GM12878 (cell line): ENCODE data around the gene TTLL13. TPM values are rescaled to one million over a fixed set of nuclear protein-coding genes. Genes with fewer than 3 reads are reported as not detected.

Source experiments
- ATF7 ChIP-seq: fragments of 450-650 bp; IDR thresholded peaks from 2 replicates; pipeline ENCODE4 v1.6.1; 2016; ENCODE audit warnings: low read depth, mild to moderate bottlenecking
- BACH1 ChIP-seq: fragments of 450-650 bp; IDR thresholded peaks from 2 replicates; pipeline ENCODE4 v1.6.1; 2017; ENCODE audit warnings: mild to moderate bottlenecking, borderline replicate concordance
- CEBPZ ChIP-seq: fragments of 150-350 bp; IDR thresholded peaks from 2 replicates; pipeline ENCODE4 v1.6.1; 2016; ENCODE audit warnings: low read depth, low read length
- CTCF ChIP-seq, 3 experiments: IDR thresholded peaks in 2 of 3; conservative IDR thresholded peaks in 1 of 3; 2 replicates each; pipeline ENCODE4 v1.5.1; 2011; ENCODE audit warnings: low read depth in 3 of 3, low read length in 3 of 3, mild to moderate bottlenecking in 3 of 3, control low read depth in 2 of 3, moderate library complexity in 2 of 3, inconsistent platforms in 1 of 3, mixed read lengths in 1 of 3; ENCODE audit not compliant: control insufficient read depth in 2 of 3, insufficient read depth in 1 of 3; ENCODE audit errors: extremely low read depth in 1 of 3
- E4F1 ChIP-seq: fragments of 450-650 bp; IDR thresholded peaks from 2 replicates; pipeline ENCODE4 v1.6.1; 2018; ENCODE audit warnings: borderline replicate concordance, mild to moderate bottlenecking; ENCODE audit not compliant: partially characterized antibody
- HCFC1 ChIP-seq: fragments of 150-350 bp; IDR thresholded peaks from 2 replicates; pipeline ENCODE4 v1.6.1; 2014; ENCODE audit warnings: low read length
- PAX5 ChIP-seq: IDR thresholded peaks from 2 replicates; pipeline ENCODE4 v1.6.1; 2011; ENCODE audit warnings: low read depth, low read length, borderline replicate concordance
- PKNOX1 ChIP-seq: fragments of 450-650 bp; IDR thresholded peaks from 2 replicates; pipeline ENCODE4 v1.6.1; 2016; ENCODE audit warnings: mild to moderate bottlenecking
- PML ChIP-seq: IDR thresholded peaks from 2 replicates; pipeline ENCODE4 v1.6.1; 2012; ENCODE audit warnings: low read length, inconsistent platforms
- PRDM15 ChIP-seq: fragments of 450-650 bp; formaldehyde crosslinking; IDR thresholded peaks from 2 replicates; pipeline ENCODE4 v1.4.0; 2020; ENCODE audit warnings: mild to moderate bottlenecking, moderate library complexity
- RELA ChIP-seq: fragments of 450-650 bp; IDR thresholded peaks from 2 replicates; pipeline ENCODE4 v1.8.0; 2014; ENCODE audit warnings: borderline replicate concordance; ENCODE audit not compliant: partially characterized antibody
- SPI1 ChIP-seq: IDR thresholded peaks from 2 replicates; pipeline ENCODE4 v1.6.1; 2011; ENCODE audit warnings: low read depth, mild to moderate bottlenecking, low read length, moderate library complexity, borderline replicate concordance; ENCODE audit not compliant: insufficient read depth
- SUPT20H ChIP-seq: IDR thresholded peaks from 2 replicates; pipeline ENCODE4 v1.6.1; 2011; ENCODE audit warnings: low read depth, mild to moderate bottlenecking, low read length, moderate library complexity, borderline replicate concordance; ENCODE audit not compliant: control insufficient read depth
- TCF3 ChIP-seq: IDR thresholded peaks from 2 replicates; pipeline ENCODE4 v1.6.1; 2012; ENCODE audit warnings: low read depth, mild to moderate bottlenecking, low read length, borderline replicate concordance; ENCODE audit not compliant: insufficient read depth
- ZBED1 ChIP-seq: IDR thresholded peaks from 2 replicates; pipeline ENCODE4 v1.6.1; 2016; ENCODE audit warnings: borderline replicate concordance
- ZSCAN29 ChIP-seq: fragments of 450-650 bp; IDR thresholded peaks from 2 replicates; pipeline ENCODE4 v1.6.1; 2017; ENCODE audit warnings: mild to moderate bottlenecking, moderate library complexity
- polyA plus RNA-seq, 11 experiments: library from polyadenylated mRNA; depleted of rRNA in 4 of 11; unstranded in 6 of 11; stranded (reverse) in 5 of 11; fragments of >200 nt; fragmentation: Nextera tagmentation in 4 of 11; fragmentation: Illumina TruSeq in 1 of 11; extraction: Ambion mirVana in 4 of 11; extraction: Trizol in 1 of 11; gene quantifications; 1 replicate in 1 of 11; 2 replicates in 10 of 11; pipeline versions ENCODE4 v1.2.1 to v1.2.3, GENCODE V29; 2011 to 2016; ENCODE audit warnings: inconsistent platforms in 2 of 11, missing spikeins in 2 of 11, low read depth in 1 of 11
- total RNA-seq, 4 experiments: library from RNA; depleted of rRNA in 3 of 4; stranded (reverse); fragments of >200 nt in 3 of 4; fragmentation: Illumina TruSeq in 1 of 4; extraction: Trizol in 1 of 4; gene quantifications; 2 replicates each; pipeline versions ENCODE4 v1.2.1 to v1.2.3, GENCODE V29; 2013 to 2021

The TTLL13 gene
- total and polyA plus RNA-seq, 10 of the 15 experiments (the other 5 are each of a cell fraction or from before 2014, with no cell fraction given): 0.03 to 0.32 (median 0.13) TPM; not detected in 1

- TF ChIP-seq TCF3 (0 out of 2 replicates have a peak, but pooled peaks have one; percentile 46), RELA (no peak), E4F1 (no peak), BACH1 (no peak), PAX5 (no peak), PML (no peak; the same call in 1 of the 2 replicates), PKNOX1 (peak; percentile 27; the same call in 1 of the 2 replicates), CTCF (IDR thresholded peaks at IDR 0.05 in 2 of 3, conservative IDR thresholded peaks at IDR 0.05 in 1 of 3; ENCODE audit: control insufficient read depth in 2 of 3, extremely low read depth in 1 of 3, insufficient read depth in 1 of 3, low read depth in 3 of 3, low read length in 3 of 3) (no peak; a peak in 1 of 6 replicates), SPI1 (peak; percentile 90), SUPT20H (no peak), CEBPZ (no peak), ZBED1 (no peak), HCFC1 (no peak), ATF7 (no peak), ZSCAN29 (no peak), PRDM15 (no peak)
Measured at GRCh38 chr15:90233387-90234095, 15.8 kb upstream of the TTLL13 start, which contains the start of gene CIB1 (continued).
